Caco-2 (cell line): ENCODE data around the gene THBS4. TPM values are rescaled to one million over a fixed set of nuclear protein-coding genes. Genes with fewer than 3 reads are reported as not detected.
"Not testable (repeated sequence)": the region's sequence is repeated elsewhere in the genome, so short reads cannot be mapped to it uniquely, and the experiment has no call there.

Source experiments
- BruUV-seq: library from RNA; stranded (reverse); fragments of 400-500 nt; replicated peaks from 2 replicates; lab custom pipeline; 2021; lab: Mats Ljungman, UMichigan
- CTCF ChIA-PET: fragments of 300-600 bp; sonication (Branson Sonifier 250); formaldehyde crosslinking; loops from one replicate; lab custom pipeline; 2022; ENCODE audit warnings: antibody characterized with exemption; lab: Charles Lee
- POLR2A ChIA-PET: fragments of 300-600 bp; sonication (Branson Sonifier 250); formaldehyde crosslinking; loops from one replicate; lab custom pipeline; 2022; ENCODE audit warnings: antibody characterized with exemption; lab: Charles Lee
- DNase-seq, 2 experiments: peaks; one replicate each; pipeline versions ENCODE4 v3.0.0 to v3.0.0-alpha.2; 2020 to 2022
- H3K27me3 ChIP-seq: replicated peaks from 2 replicates; pipeline ENCODE4 v1.6.0; 2011; ENCODE audit warnings: low read length; ENCODE audit not compliant: control insufficient read depth, insufficient read depth
- H3K36me3 ChIP-seq: 2 replicates; pipeline ENCODE4 v1.5.1; 2011; ENCODE audit warnings: low read length; ENCODE audit not compliant: control insufficient read depth, insufficient read depth
- H3K4me1 ChIP-seq: fragments of 250-450 bp; sonication (Bioruptor Pico); 2 replicates; pipeline ENCODE4 v1.5.1; 2020; ENCODE audit warnings: mild to moderate bottlenecking
- H3K4me3 ChIP-seq: 2 replicates; pipeline ENCODE4 v1.5.1; 2011; ENCODE audit warnings: low read depth, mild to moderate bottlenecking, control low read depth, low read length
- H3K9me3 ChIP-seq: fragments of 250-450 bp; sonication (Bioruptor Pico); 2 replicates; pipeline ENCODE4 v1.5.1; 2020; ENCODE audit warnings: mild to moderate bottlenecking, moderate library complexity
- H3K27ac Mint-ChIP-seq: one replicate; pipeline ENCODE4 v1.8.0; 2022; ENCODE audit warnings: mixed read lengths; ENCODE audit not compliant: unreplicated experiment
- H3K27me3 Mint-ChIP-seq: one replicate; pipeline ENCODE4 v1.8.0; 2022; ENCODE audit warnings: mixed read lengths; ENCODE audit not compliant: insufficient read depth, unreplicated experiment
- H3K36me3 Mint-ChIP-seq: one replicate; pipeline ENCODE4 v1.8.0; 2022; ENCODE audit warnings: mild to moderate bottlenecking, mixed read lengths; ENCODE audit not compliant: insufficient read depth, unreplicated experiment
- H3K4me1 Mint-ChIP-seq: one replicate; pipeline ENCODE4 v1.8.0; 2022; ENCODE audit warnings: low read depth, mixed read lengths; ENCODE audit not compliant: unreplicated experiment
- H3K4me3 Mint-ChIP-seq: one replicate; pipeline ENCODE4 v1.8.0; 2022; ENCODE audit warnings: mild to moderate bottlenecking, moderate library complexity, mixed read lengths; ENCODE audit not compliant: unreplicated experiment
- H3K9me3 Mint-ChIP-seq: one replicate; pipeline ENCODE4 v1.8.0; 2022; ENCODE audit warnings: mixed read lengths; ENCODE audit not compliant: unreplicated experiment
- intact Hi-C: fragments of 100-400 bp; cut with micrococcal nuclease; formaldehyde crosslinking; loops from one replicate; pipeline ENCODE4 v1.10.0; 2022; ENCODE audit not compliant: unreplicated experiment
- total RNA-seq: library from RNA; stranded (reverse); gene quantifications from 2 replicates; pipeline ENCODE4 v1.2.3, GENCODE V29; 2022
- TF ChIP-seq, protein P1 (sequence below), 2 experiments: fragments of 200-600 bp in 1 of 2; IDR thresholded peaks; 1 replicate in 1 of 2; 2 replicates in 1 of 2; pipeline versions ENCODE4 v1.5.1 to v1.8.0; 2011 to 2022; ENCODE audit warnings: antibody characterized with exemption in 1 of 2, control low read depth in 1 of 2, inconsistent platforms in 1 of 2, low read depth in 1 of 2, low read length in 1 of 2, mild to moderate bottlenecking in 1 of 2, moderate library complexity in 1 of 2; ENCODE audit not compliant: insufficient read depth in 1 of 2, severe bottlenecking in 1 of 2, unreplicated experiment in 1 of 2

The THBS4 gene
- total RNA-seq, 1 experiment from 2014 or later = not detected

- ChIA-PET CTCF (interaction anchor here (0.6 to 2.7 kb wide), 29 partner anchors 8 to 1704 kb away, joined by 3 to 26 read pairs (median 4); partner anchors contain the start of genes DHFR, MSH3 and SERINC5), POLR2A (interaction anchor here (0.5 to 0.6 kb wide), 4 partner anchors 115 to 1463 kb away, joined by 6 to 8 read pairs (median 8); no protein-coding TSS in a partner anchor)
- not testable (repeated sequence) for H3K36me3 ChIP-seq, H3K4me3 Mint-ChIP-seq, H3K9me3 Mint-ChIP-seq, H3K27me3 Mint-ChIP-seq, H3K27me3 ChIP-seq, H3K9me3 ChIP-seq, BruUV-seq, H3K4me3 ChIP-seq
- TF ChIP-seq, protein P1, sequence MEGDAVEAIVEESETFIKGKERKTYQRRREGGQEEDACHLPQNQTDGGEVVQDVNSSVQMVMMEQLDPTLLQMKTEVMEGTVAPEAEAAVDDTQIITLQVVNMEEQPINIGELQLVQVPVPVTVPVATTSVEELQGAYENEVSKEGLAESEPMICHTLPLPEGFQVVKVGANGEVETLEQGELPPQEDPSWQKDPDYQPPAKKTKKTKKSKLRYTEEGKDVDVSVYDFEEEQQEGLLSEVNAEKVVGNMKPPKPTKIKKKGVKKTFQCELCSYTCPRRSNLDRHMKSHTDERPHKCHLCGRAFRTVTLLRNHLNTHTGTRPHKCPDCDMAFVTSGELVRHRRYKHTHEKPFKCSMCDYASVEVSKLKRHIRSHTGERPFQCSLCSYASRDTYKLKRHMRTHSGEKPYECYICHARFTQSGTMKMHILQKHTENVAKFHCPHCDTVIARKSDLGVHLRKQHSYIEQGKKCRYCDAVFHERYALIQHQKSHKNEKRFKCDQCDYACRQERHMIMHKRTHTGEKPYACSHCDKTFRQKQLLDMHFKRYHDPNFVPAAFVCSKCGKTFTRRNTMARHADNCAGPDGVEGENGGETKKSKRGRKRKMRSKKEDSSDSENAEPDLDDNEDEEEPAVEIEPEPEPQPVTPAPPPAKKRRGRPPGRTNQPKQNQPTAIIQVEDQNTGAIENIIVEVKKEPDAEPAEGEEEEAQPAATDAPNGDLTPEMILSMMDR (IDR thresholded peaks at IDR 0.05; ENCODE audit: insufficient read depth in 1 of 2, low read depth in 1 of 2, low read length in 1 of 2, severe bottlenecking in 1 of 2, unreplicated experiment in 1 of 2) = peak; percentile 55 to 67
- peak in 1 of 2 experiments; percentile 58 for DNase-seq
- H3K4me1 ChIP-seq = peaks cover 51% of the 10 kb centered on the region
- H3K27ac Mint-ChIP-seq = peak overlapping the region; percentile 94
- peaks cover 15% of the 10 kb centered on the region for H3K36me3 Mint-ChIP-seq
- H3K4me1 Mint-ChIP-seq = peaks cover 27% of the 10 kb centered on the region
- intact Hi-C loops = loop anchor here (1.0 to 5.0 kb wide), 4 partner anchors 166 to 581 kb away; partner anchors contain the start of genes SERINC5 and ZFYVE16
Observed at GRCh38 chr5:80091792-80092192, 56.6 kb downstream of the THBS4 start.

DNA sequence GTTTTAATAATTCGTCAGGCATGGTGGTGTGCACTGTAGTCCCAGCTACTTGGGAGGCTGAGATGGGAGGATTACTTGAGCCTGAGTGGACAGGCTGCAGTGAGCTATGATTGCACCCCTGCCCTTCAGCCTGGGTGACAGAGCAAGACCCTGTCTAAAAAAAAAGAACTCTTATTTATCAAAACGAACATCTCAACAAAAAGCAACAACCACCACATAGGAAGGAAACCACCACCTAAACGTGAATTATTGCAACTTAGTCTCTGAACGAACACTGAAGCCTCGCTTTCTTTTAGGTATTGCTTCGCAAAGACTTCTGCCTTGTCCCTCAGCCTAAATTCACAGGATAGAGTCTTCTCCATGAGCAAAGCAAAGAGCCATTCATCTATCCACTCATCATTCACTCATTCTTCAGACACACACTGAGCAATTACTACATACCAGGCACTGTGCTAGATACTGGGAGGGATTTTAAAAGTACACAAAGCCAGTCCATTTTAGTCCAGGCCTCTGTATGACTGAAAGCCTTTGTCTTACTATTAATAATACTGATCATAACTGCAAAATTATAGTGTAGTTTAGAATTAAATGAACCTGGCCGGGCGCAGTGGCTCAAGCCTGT, 57.4 kb downstream of the THBS4 start:
- intact Hi-C loops = loop anchor here (1.0 to 5.0 kb wide), 4 partner anchors 165 to 580 kb away; partner anchors contain the start of genes SERINC5 and ZFYVE16
- POLR2A ChIA-PET = no interaction called here
- CTCF ChIA-PET = interaction anchor here (1.0 to 2.7 kb wide), 8 partner anchors 9 to 389 kb away, joined by 3 to 26 read pairs (median 11); partner anchors contain the start of gene SERINC5
- no peaks in the 10 kb centered on the region for H3K27me3 ChIP-seq
- no peaks in the 10 kb centered on the region for H3K9me3 ChIP-seq
- H3K4me3 ChIP-seq = no peak overlapping the region
- Mint-ChIP-seq H3K36me3 (peaks cover 22% of the 10 kb centered on the region), H3K4me3 (no peak overlapping the region), H3K27ac (peak overlapping the region; percentile 94), H3K4me1 (peaks cover 35% of the 10 kb centered on the region), H3K9me3 (peaks cover 9% of the 10 kb centered on the region), H3K27me3 (no peaks in the 10 kb centered on the region)
- H3K36me3 ChIP-seq = no peaks in the 10 kb centered on the region
- peaks cover 57% of the 10 kb centered on the region for H3K4me1 ChIP-seq
- TF ChIP-seq, protein P1 (IDR thresholded peaks at IDR 0.05; ENCODE audit: insufficient read depth in 1 of 2, low read depth in 1 of 2, low read length in 1 of 2, severe bottlenecking in 1 of 2, unreplicated experiment in 1 of 2) = no peak
- DNase-seq = no peak
- no TSS peak for BruUV-seq

DNA sequence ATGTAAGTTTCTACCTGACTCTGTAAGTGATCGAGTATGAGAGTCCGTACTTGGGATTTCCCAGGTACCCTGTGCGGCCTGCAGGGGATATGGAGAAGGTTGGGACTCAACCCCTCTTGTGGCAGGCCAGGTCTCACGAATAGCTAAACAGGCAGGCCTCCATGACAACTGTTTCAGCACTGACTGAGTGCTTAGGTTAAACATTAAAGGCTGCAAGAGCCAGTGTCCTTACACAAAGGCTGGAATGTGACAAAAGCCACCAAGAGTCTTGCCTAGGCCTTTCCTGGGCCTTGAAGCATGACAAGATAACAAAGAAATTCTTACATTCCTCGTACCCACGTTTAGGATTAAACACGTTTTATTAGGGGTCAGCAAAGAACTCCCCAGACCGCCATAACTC, 58.6 kb downstream of the THBS4 start:
- TF ChIP-seq, protein P1 (IDR thresholded peaks at IDR 0.05; ENCODE audit: insufficient read depth in 1 of 2, low read depth in 1 of 2, low read length in 1 of 2, severe bottlenecking in 1 of 2, unreplicated experiment in 1 of 2) = peak; percentile 51 to 54
- peak overlapping the region; percentile 44 for H3K4me3 Mint-ChIP-seq
- peaks cover 9% of the 10 kb centered on the region for H3K9me3 Mint-ChIP-seq
- CTCF ChIA-PET = interaction anchor here (0.6 to 2.7 kb wide), 14 partner anchors 9 to 213 kb away, joined by 3 to 22 read pairs (median 5); partner anchors contain the start of gene SERINC5
- DNase-seq = peak; percentile 92 to 96
- peaks cover 23% of the 10 kb centered on the region for H3K36me3 Mint-ChIP-seq
- H3K27me3 ChIP-seq = no peaks in the 10 kb centered on the region
- H3K9me3 ChIP-seq = no peaks in the 10 kb centered on the region
- intact Hi-C loops = loop anchor here (1.0 to 5.0 kb wide), 10 partner anchors 18 to 579 kb away; partner anchors contain the start of genes SERINC5 and ZFYVE16
- no TSS peak for BruUV-seq
- POLR2A ChIA-PET = interaction anchor here (0.6 to 1.5 kb wide), 4 partner anchors 18 to 314 kb away, joined by 3 to 9 read pairs (median 8); partner anchors contain the start of gene ZFYVE16
- no peaks in the 10 kb centered on the region for H3K36me3 ChIP-seq
- H3K4me1 ChIP-seq = peaks cover 68% of the 10 kb centered on the region
- peak overlapping the region; percentile 94 for H3K27ac Mint-ChIP-seq
- peaks cover 43% of the 10 kb centered on the region for H3K4me1 Mint-ChIP-seq
- H3K4me3 ChIP-seq = no peak overlapping the region
- no peaks in the 10 kb centered on the region for H3K27me3 Mint-ChIP-seq
